Keratinocyte (primary cell): Measurements from ENCODE around the gene DHODH.
"Not testable (repeated sequence)": the region's sequence is repeated elsewhere in the genome, so short reads cannot be mapped to it uniquely, and the experiment has no call there.

ENCODE experiments used
- CTCF ChIP-seq, 3 experiments: IDR thresholded peaks in 1 of 3; conservative IDR thresholded peaks in 1 of 3; optimal IDR thresholded peaks in 1 of 3; 2 replicates in 2 of 3; 3 replicates in 1 of 3; pipeline versions ENCODE3 to v1.5.1; 2011; ENCODE audit warnings: low read length in 3 of 3, mild to moderate bottlenecking in 3 of 3, moderate library complexity in 2 of 3, control low read depth in 1 of 3, inconsistent platforms in 1 of 3; ENCODE audit not compliant: insufficient read depth in 2 of 3; ENCODE audit errors: extremely low read depth in 1 of 3
- EZH2 ChIP-seq: IDR thresholded peaks from one replicate; pipeline ENCODE4 v1.6.1; 2012; ENCODE audit warnings: inconsistent platforms, mild to moderate bottlenecking, low read length, moderate library complexity

GRCh38 chr16:72059060-72059459 is 50.5 kb downstream of the DHODH start:
- TF ChIP-seq CTCF (optimal IDR thresholded peaks at IDR 0.05 in 1 of 3, IDR thresholded peaks at IDR 0.05 in 1 of 3, conservative IDR thresholded peaks at IDR 0.05 in 1 of 3; ENCODE audit: extremely low read depth in 1 of 3, insufficient read depth in 2 of 3, low read length in 3 of 3); EZH2: not testable (repeated sequence)
